Measurements from ENCODE around the gene OR4D6.

Gene OR4D6

GRCh38 chr11:59503276-59503675, 46.5 kb downstream of the OR4D6 start, which contains the start of gene OR4D11:
TSS of gene OR4D11 (plus strand) at chr11:59503576. CDS start at chr11:59503576, 0 bp downstream.
- TF ChIP-seq CTCF (IDR thresholded peaks at IDR 0.05; ENCODE audit: low read length) (no peak), EZH2 (IDR thresholded peaks at IDR 0.05; ENCODE audit: borderline replicate concordance, low read length) (no peak)
- no peaks in the 10 kb centered on the region for H3F3A ChIP-seq (ENCODE audit: insufficient read depth, low read length)
- H3K9ac ChIP-seq (ENCODE audit: low read length), result no peak within 1 kb of the TSS
- no peaks in the 10 kb centered on the region for H3K27me3 ChIP-seq (ENCODE audit: insufficient read depth, low read length)
- H4K20me1 ChIP-seq (ENCODE audit: insufficient read depth, low read length), result no peaks in the 10 kb centered on the region
- H3K36me3 ChIP-seq (ENCODE audit: insufficient read depth, low read length), result no peaks in the 10 kb centered on the region
- no peak within 1 kb of the TSS for H3K4me3 ChIP-seq (ENCODE audit: low read depth, low read length, poor library complexity, severe bottlenecking)
- H3K9me3 ChIP-seq (ENCODE audit: low read length), result no peaks in the 10 kb centered on the region
- no peak within 1 kb of the TSS for H3K4me2 ChIP-seq (ENCODE audit: low read length)
- no peaks in the 10 kb centered on the region for H3K4me1 ChIP-seq (ENCODE audit: insufficient read depth, low read length, severe bottlenecking)
- no peaks in the 10 kb centered on the region for H3K9me2 ChIP-seq (ENCODE audit: low read depth, low read length)
- H3K27ac ChIP-seq (ENCODE audit: low read depth, low read length, poor library complexity, severe bottlenecking), result no peak within 1 kb of the TSS
- no peaks in the 10 kb centered on the region for H3K79me2 ChIP-seq (ENCODE audit: insufficient read depth, low read length)
- H2AFZ ChIP-seq (ENCODE audit: low read length), result no peak within 1 kb of the TSS
